ENCODE data around the gene CEP76. TPM values are rescaled to one million over a fixed set of nuclear protein-coding genes. Genes with fewer than 3 reads are reported as not detected.
A peak's percentile ranks its signal among the peaks of the same experiment; 100 is the strongest.

The CEP76 gene
- total RNA-seq, 2 donors from 2014 or later = 6.2 to 10.2 TPM

DNA sequence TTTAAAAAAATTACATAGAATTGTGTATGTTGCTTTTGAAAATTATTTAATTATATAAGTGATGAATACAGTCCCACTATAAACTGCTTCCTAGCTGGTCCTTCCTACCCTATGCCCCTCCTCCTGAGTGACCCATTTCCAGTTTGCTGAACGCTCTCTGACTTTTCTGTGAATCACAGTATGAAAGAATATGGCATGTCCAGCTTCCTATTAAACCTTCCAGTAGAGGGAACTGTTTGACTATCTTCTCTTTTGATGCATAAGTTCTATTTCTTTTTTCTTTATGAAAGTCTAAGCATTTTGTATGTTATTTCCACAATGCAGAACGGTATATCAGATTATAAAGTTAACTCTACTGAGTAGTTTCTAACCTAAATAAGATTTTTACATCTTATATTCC, 41.6 kb upstream of the CEP76 start:
- no peak overlapping the region for H3K27ac ChIP-seq
- H3K4me3 ChIP-seq = no peak overlapping the region
- ATAC-seq (no peak), DNase-seq (no peak)
- intact Hi-C loops (cut with DNase I) = loop anchor here (10.0 kb wide), 1 partner anchor 151 kb away; no protein-coding TSS in a partner anchor
- TF ChIP-seq POLR2A (IDR thresholded peaks at IDR 0.05) = no peak
- TF ChIP-seq, protein P1, sequence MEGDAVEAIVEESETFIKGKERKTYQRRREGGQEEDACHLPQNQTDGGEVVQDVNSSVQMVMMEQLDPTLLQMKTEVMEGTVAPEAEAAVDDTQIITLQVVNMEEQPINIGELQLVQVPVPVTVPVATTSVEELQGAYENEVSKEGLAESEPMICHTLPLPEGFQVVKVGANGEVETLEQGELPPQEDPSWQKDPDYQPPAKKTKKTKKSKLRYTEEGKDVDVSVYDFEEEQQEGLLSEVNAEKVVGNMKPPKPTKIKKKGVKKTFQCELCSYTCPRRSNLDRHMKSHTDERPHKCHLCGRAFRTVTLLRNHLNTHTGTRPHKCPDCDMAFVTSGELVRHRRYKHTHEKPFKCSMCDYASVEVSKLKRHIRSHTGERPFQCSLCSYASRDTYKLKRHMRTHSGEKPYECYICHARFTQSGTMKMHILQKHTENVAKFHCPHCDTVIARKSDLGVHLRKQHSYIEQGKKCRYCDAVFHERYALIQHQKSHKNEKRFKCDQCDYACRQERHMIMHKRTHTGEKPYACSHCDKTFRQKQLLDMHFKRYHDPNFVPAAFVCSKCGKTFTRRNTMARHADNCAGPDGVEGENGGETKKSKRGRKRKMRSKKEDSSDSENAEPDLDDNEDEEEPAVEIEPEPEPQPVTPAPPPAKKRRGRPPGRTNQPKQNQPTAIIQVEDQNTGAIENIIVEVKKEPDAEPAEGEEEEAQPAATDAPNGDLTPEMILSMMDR (IDR thresholded peaks at IDR 0.05) = peak in 5 of 7 experiments; percentile 46 to 64 (median 55)
- H3K9me3 ChIP-seq = no peaks in the 10 kb centered on the region
- 0 to 3% methylated on average over 2 of the region's 2 CpGs for WGBS, 2 donors
- H3K27me3 ChIP-seq = no peaks in the 10 kb centered on the region
- H3K4me1 ChIP-seq = no peaks in the 10 kb centered on the region
- no peaks in the 10 kb centered on the region for H3K36me3 ChIP-seq (replicated peaks in 1 of 2; ENCODE audit: insufficient read depth in 1 of 2, low read depth in 2 of 2)

DNA sequence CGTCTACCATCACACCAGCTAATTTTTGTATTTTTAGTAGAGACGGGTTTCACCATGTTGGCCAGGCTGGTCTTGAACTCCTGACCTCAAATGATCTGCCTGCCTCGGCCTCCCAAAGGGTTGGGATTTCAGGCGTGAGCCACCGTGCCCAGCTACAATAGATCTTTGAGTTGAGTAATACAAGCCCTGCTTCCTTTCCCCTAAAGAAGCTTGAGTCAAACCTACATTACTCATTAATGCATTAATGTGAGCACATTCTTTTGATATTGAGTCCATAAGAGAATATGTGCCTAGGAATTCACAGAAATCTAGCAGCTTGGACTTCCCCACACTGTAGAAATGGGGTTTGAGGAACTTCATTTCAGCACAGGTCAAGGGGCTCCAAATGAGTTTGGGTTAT, 39.9 kb upstream of the CEP76 start:
- TF ChIP-seq, protein P1 (IDR thresholded peaks at IDR 0.05) = no peak
- TF ChIP-seq POLR2A (IDR thresholded peaks at IDR 0.05) = no peak
- DNase-seq = no peak
- ATAC-seq = no peak
- no peaks in the 10 kb centered on the region for H3K27me3 ChIP-seq
- intact Hi-C loops (cut with DNase I) = loop anchor here (10.0 kb wide), 1 partner anchor 152 kb away; no protein-coding TSS in a partner anchor
- H3K36me3 ChIP-seq (replicated peaks in 1 of 2; ENCODE audit: insufficient read depth in 1 of 2, low read depth in 2 of 2) = no peaks in the 10 kb centered on the region
- no peaks in the 10 kb centered on the region for H3K4me1 ChIP-seq
- WGBS, 2 donors = 71 to 78% methylated on average over 5 of the region's 5 CpGs
- H3K4me3 ChIP-seq = no peak overlapping the region
- H3K9me3 ChIP-seq = no peaks in the 10 kb centered on the region
- no peak overlapping the region for H3K27ac ChIP-seq

DNA sequence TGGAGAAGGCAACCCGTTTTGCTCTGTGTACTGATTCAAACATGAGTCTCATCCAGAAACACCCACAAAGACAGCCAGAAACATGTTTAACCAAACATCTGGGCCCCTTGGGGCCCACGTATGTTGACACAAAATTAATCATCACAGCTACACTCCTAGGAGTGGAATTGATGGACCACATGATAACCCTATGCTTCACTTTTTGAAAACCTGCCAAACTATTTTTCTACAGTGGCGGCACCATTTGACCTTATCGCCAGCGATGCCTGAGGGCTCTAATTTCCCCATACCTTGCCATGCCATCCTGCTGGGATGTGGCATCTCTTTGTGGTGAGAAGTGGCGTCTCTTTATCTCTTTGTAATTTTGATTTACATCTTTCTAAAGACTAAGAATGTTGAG, 38.8 kb upstream of the CEP76 start:
- H3K27me3 ChIP-seq = no peaks in the 10 kb centered on the region
- no peak overlapping the region for H3K27ac ChIP-seq
- no peaks in the 10 kb centered on the region for H3K36me3 ChIP-seq (replicated peaks in 1 of 2; ENCODE audit: insufficient read depth in 1 of 2, low read depth in 2 of 2)
- H3K4me3 ChIP-seq = no peak overlapping the region
- 78 to 82% methylated on average over 6 of the region's 6 CpGs for WGBS, 2 donors
- no peaks in the 10 kb centered on the region for H3K4me1 ChIP-seq
- intact Hi-C loops (cut with DNase I) = loop anchor here (10.0 kb wide), 1 partner anchor 153 kb away; no protein-coding TSS in a partner anchor
- no peak for ATAC-seq
- H3K9me3 ChIP-seq = no peaks in the 10 kb centered on the region
- TF ChIP-seq POLR2A (IDR thresholded peaks at IDR 0.05) = no peak
- TF ChIP-seq, protein P1 (IDR thresholded peaks at IDR 0.05) = no peak
- DNase-seq = no peak

DNA sequence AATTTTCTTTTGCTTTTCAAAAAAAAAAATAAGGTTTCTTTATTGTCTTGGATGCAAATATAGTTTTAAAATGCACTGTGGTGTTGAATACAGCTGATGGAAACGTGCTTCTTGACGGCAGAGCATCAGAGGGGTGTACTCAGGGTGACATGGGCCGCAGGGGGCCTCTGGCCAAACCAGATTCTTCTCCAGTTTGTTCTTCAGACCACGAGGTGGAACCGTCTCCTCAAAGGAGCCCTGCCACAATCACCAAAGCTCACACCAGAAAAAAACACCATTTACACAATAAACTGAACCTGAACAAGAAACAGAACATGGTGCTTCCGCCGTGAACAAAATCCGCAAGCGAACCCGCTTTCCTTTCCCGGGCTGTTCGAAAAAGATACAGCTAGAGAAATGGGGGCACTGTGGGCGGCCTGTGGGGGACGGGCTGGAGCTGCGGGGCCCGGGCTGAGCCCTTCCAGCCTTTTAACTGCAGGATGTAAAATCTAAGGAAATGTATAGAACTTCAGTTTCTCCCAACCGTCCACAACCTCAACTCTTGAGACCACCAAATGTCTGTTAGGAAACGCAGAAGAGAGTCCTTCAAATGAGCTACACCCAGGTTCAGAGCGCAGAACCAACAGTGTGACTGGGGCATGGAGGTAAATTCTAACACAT, 34.9 kb upstream of the CEP76 start:
- intact Hi-C loops (cut with DNase I) = loop anchor here (10.0 kb wide), 1 partner anchor 427 kb away; no protein-coding TSS in a partner anchor
- no peak for DNase-seq

More for the DNA sequence above, 34.9 kb upstream of the CEP76 start:
- Histone ChIP-seq H3K4me3 (no peak overlapping the region), H3K9me3 (no peaks in the 10 kb centered on the region), H3K27me3 (no peaks in the 10 kb centered on the region), H3K4me1 (no peaks in the 10 kb centered on the region), H3K36me3 (replicated peaks in 1 of 2; ENCODE audit: insufficient read depth in 1 of 2, low read depth in 2 of 2) (no peaks in the 10 kb centered on the region), H3K27ac (no peak overlapping the region)
- TF ChIP-seq POLR2A (IDR thresholded peaks at IDR 0.05) = no peak
- TF ChIP-seq, protein P1 (IDR thresholded peaks at IDR 0.05) = no peak
- ATAC-seq = no peak
- WGBS, 2 donors = 68 to 78% methylated on average over 19 of the region's 19 CpGs
